ENCODE measurements around the gene PRLR.
"Not testable (repeated sequence)": the region's sequence is repeated elsewhere in the genome, so short reads cannot be mapped to it uniquely, and the experiment has no call there.

The PRLR gene

DNA sequence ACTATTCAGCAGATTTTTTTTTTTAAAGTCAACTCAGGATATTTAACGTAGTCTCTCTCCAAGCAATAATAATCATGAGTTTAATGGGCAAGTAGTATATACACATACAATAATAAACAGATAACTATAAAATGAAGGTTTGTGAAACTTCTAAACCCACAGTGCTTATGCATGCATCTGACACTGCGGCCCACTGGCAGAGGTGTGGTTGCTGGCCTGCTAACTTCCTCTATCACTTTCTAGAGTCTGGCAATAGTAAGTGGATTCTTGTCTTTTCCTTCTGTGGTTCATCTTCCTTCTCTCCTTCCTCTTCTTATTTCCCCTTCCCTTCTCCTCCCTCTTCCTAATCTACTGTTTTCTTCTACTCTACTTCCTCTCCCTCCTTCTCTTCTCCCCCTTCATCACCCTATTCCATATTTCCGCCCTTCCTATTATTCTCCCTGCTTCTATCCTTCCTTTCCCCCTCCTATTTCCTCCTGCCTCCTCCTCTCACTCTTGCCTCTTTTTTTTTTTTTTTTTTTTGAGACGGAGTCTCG is 164.0 kb downstream of the PRLR start:
- DNase-seq = no peak

DNA sequence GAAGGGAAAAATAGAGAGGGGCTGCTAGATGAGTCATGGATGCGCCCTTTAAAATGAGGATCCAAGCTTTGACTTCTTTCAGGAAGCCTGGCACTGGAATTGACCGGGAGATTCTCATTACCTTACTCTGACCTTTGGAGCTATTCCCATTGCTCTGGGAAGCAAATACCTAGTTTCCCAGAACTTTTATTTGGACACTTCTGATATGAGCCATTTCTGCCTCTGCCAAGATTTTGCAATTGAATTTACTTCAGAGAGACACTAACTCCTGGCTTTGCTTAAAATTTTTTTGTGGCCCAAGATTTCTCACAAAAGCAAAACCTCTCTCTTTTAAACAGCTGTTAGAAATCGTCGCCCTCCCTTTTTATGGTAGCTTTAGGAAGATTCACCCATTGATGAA is 166.9 kb downstream of the PRLR start:
- DNase-seq = no peak

DNA sequence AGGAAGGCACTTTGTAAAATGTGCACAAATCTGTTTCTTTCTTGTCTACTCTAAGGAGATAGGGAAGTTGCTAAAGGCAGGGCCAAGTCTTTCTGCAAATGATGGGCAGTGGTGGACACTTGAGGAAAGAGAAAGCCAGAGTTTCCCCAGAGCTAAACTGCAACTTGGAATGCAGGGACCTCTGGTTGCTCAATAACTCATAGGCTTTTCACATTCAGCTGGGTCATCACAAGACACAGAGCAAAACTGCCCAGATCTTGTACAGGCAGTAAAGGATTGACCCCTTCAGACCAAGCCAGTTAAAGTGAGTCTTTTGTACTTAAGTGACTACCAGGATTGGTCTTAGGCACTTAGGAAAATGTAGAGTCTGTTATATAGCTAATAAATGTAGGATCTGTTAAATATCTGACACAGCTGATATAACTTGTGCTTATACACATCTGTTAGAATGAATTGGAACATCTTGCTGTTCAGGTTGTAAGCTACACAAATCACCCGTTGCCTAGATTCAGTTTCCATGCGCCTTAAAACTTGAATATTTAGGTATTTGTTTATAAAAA is 169.0 kb downstream of the PRLR start:
- DNase-seq = no peak

DNA sequence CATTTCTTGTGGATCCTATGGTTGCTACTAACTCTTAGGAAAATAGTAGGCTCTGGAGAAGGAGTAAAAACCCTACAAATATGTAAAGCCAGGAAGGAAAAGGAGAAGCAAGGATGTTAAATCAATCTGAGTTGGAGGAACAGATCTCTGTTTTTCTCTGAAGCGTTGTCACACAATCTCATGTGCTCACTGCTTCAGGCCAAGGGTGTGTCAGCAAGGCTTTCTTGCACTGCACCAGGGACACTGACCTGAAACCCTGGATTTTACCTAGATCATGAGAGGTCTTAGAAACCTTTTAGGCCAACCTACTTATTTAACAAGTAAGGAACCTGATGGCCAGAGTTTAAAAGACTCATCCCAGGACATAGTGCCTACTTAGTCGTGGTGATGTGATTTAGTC is 170.1 kb downstream of the PRLR start:
- no peak for DNase-seq

DNA sequence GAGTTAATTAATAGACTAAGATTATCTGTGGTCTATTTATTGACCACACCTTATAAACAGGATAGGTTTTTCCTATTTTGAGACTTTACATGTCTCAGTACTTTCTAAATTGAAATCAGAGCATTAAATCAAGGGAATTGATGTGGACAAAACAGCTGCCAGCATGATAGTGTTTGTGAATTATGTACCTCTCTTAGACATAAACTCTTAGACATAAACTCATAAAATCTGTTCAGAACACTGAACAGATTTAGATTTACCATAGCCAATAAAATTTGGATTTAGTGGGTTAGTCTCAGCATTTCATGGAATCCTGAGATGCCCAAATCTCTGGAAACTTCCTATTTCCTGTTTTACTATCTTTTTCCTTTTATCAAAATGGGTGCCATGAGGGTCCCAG is 171.0 kb downstream of the PRLR start:
- DNase-seq = no peak

DNA sequence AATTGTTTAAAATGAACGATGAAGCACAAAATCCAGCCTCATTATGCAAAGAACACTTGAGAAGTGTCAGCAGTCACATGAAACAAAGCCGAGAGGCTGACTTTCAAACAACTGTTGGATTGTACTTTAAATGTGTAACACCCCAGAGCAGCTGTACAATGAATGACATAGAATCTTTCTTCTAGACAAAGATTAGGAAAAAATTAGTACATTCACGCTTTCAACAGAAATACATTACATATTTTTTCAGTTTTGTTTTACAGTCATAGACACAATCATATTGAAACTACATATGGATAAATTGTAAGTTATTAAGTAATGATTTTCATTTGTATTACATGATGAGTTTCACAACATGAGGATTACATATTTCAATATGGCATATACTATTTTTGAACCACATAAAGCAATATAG is 171.9 kb downstream of the PRLR start:
- DNase-seq = peak; percentile 37

DNA sequence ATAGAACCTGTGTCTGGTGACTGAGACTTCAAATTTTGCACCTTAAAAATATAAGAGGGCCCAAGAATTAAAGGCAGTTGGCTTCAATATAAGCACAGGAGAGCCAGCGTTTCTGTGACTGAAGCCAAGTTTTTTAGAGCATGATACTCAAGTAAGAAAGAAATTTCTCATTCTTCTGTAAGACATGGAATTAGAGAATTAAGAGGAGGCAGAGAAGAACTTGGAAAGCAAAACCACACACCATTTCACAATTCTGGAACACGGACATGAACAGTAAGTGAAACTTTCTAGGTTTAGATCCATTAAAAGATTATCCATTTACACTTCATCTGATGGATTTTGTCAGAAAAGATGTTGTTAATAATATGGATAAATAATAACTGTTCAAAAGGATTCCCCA is 173.6 kb downstream of the PRLR start:
- no peak for DNase-seq

DNA sequence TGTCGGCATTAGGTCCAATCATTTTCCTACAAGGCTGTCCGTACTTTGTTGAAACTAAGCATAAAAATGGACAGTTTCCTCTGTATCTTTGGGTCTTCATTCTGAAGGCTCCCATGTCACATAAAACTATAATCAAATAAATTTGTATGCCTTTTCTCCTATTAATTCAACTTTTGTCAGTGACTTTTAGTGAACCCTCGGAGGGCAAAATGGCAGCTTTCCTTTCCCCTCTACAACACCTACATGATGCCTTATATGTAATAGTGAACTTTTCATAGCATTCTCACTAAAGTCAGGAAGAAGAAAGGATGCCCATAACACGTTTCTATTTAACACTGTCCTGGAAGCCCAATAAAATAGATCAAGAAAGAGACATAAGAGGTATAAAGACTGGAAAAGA is 177.4 kb downstream of the PRLR start:
- DNase-seq = no peak

DNA sequence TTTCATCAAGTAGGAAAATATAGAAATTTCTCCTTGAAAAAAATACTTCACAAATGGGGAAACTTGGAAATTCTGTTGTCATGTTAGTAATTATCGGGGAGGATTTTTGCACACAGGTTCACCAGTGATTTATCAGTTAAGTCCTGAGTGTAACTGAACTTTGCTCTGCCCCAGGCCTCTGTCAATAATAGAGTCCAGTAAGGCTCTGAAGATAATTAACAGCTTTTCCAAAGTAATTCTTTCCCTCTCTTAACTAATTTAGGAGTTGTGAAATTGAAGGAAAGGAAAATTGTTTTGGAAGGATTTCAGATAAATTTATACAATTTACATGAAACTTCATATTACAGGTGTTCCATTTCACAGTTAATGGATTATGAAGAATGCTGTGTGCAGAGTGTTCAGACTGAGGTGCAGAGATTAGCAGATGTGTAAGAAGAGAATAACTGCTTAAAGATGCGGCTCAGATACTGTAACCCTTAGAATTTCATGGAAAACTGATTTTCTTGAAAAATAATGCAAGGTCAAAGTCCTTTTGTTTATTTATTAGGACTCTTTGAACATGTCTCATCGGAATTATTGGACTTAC is 179.7 kb downstream of the PRLR start:
- DNase-seq = no peak

DNA sequence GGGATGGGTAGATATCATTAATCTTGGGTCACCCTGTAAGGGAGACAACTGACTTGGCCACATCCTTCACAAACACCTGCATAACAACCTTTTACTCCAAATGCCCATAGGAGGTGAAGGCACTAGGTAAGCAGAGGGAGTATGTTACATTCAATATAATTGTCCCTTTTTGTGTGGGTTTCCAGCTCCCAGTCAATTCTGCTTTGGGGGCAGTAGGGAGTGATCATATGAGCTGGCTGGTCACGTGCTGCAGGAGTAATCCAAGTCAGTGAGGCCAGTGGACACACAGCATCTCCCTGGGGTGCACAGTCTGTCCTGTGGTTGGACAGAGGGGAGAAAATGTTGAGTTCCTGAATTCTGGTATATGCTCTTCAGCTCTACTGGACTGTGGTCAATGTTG is 181.4 kb downstream of the PRLR start:
- DNase-seq = no peak

DNA sequence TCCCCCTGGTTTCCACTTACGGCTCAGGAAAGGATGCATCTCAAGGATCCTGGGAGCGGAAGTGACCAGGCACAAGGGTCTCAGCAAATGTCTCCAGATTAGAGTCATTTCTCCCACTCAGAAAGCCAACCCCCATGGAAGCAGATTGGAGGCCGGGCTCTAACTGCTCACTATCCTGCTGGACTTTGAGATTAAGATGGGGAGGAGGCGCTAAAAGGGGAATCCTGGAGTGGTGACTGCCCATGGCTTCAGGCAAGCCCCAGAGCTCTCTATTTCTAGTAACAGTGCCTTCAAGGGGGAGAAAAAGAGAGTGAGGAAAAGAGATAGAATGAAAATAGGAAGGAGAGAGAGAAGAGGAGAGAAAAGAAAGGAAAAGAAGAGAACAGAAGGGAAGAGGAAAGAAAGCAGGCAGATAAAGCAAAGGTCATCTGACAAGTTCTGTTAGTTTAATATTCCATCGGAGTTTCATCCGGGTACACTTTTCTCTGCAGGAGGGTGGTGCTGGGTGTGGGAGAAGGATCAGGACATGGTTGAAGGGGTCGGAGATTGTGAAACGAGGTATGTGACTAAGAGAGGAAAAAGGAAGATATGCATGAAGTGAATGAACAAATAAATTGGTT is 182.4 kb downstream of the PRLR start, which contains the start of gene AGXT2:
Gene AGXT2, minus strand, starts transcription at position 165 of the 620 bp plus-strand sequence. Its CDS starts 57 bp downstream, at position 108.
- no peak for DNase-seq

DNA sequence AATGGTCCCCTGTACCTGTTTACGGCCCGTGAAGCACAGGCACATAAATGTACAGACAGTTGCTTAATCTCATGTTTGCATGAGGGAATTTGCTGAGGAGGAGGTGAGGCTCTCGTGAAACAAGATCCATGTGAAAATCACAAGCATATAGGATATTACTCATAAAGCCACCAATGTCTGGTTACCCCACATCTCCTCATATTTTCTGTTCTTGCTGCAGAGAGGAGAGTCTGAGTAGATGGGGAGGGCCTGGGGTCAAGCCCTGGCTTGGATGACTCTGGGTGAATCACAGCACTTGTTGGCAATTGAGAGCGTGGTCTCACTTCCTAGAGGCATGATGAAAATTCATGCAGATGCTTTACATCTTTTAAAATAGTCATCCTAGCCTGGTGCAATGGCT is 183.5 kb downstream of the PRLR start:
- no peak for DNase-seq

DNA sequence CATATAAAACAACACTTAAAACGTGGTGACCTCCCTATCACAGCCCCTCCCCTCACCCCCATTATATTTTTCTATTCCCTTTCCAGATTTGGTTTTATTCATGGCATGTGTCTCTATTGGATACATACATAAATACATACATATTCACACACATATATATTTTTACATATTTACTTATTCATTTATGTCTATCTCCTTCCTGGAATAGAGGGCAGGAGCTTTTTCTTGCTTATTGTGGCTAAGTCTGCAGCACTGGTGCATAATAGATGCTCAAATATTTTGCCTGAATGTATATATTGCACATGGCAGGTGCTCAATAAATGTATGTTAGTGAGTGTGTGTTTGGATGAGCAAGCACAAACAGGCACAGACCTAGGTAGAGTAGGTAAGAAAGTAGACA is 185.0 kb downstream of the PRLR start:
- no peak for DNase-seq

DNA sequence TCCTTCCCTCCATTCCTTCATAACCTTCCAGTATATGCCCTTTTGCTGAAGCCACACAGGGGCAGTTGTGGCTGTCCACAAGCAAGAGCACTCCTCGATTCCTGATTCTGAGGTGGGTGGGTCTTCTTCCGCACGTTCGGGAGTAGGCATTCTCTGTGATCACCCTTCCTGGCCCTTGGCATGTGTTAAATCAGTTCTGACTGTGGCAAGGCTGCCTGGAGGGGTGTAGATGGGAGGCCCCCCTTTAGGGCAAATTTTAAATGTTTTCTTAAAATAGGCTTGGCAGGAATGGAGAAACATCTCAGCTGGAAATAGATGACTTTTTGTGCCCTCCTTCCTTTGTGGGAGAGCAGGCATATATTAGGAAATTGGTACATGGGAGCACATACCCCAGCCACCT is 185.6 kb downstream of the PRLR start:
- DNase-seq = no peak

DNA sequence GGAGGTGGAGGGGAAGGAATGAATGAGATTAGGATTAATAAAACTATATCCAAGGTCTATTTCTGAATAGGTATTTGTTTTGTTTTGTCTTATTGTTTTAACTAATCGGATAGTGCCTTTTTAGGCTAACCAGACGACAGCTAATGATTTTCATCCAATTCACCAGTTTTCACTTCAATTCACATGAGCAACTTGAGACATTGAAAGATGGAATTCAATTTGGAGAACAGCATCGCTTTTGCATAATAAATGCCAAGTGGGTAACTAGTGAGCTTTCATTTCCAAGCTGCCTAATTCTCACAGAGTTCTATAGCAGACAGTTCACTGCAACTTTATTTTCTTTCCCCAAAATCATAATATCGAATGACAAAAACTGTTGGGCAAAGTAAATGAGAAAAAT is 187.5 kb downstream of the PRLR start:
- no peak for DNase-seq

DNA sequence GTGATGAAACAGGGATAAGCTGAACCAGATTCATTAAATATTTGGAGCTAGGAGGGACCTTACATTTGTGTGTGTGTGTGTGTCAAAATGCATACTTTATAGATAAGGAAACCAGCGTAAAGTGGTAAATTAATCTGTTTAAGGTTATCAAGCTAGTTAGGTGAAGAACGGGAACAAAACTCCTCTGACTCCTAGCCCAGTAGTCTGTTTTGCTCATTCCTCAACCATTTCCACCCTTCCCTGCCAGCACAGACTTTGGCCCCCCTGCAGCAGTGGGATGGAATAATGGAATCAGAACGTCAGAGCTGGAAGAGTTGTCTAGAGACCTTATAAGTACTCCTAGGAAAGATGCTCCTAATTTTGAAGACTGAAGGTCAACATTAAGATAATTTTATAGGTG is 189.0 kb downstream of the PRLR start:
- no peak for DNase-seq

DNA sequence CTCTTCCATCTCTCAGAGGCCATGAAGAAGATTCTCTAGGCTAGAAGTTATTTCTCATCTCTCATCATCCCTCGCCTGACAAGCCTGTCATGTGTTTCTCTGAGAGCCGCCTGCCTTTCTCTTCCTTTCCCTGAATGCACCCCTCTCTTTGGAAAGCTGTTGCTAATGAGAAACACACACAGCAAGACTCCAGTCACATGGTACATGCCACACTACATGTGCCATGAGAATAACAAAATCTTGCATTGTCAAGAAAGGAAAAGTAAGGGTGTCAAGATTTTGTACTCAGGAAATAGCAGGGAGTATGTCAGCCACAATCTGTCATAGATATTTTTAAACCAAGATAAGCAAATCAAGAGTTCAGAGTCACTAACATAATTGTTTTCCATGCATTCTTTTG is 191.4 kb downstream of the PRLR start:
- no peak for DNase-seq

DNA sequence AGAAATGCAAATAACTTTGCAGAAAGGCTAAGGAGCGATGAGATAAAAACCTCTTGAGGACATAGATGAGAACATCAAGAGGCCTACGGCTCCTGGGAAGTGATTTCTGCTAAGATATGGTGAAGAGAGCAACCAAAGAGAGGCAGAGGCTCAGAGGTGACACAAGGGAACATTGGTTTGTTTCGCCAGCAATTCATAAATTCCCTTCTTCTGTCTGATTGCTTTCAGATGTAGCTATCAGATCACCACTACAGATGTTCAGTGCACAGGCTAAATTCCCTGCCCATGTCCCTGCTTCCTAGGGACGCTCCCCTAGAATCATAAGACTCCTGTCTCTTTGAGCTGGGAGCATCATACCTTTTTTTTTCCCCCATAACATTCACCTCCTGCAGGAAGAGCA is 193.8 kb downstream of the PRLR start:
- no peak for DNase-seq

DNA sequence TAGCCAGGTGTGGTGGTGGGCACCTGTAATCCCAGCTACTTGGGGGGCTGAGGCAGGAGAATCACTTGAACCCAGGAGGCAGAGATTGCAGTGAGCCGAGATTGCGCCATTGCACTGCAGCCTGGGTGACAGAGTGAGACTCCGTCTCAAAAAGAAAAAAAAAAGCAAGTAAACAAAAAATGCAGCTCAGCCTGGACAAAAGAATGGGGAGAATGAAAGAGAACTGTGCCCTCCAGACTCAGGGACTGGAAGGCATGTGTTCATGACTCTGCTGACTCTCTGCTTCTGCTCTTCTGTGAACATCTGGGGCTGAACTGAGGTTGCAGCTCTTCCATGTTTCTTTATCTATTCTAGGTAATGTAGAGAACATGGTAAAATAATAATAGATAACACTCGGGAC is 194.4 kb downstream of the PRLR start:
- DNase-seq = not testable (repeated sequence)

DNA sequence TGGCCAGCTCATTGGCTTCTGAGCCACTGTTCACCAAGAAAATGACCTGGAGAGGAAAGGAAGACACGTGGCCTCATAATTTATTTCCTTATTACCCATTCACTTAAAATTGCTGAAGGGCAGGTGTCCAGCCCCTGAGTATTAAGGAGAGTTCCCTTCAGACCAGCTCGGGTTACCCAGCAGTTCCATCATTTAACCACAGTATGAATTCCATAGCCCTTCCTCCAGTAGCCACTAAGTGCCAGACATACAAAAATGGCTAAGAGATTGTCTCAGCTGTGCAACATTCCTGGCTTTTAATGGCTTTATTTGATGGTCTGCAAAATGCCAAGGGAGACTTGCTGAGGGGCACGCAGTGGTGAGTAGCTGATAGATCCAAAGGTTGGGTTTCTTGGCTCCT is 195.0 kb downstream of the PRLR start:
- DNase-seq = no peak

DNA sequence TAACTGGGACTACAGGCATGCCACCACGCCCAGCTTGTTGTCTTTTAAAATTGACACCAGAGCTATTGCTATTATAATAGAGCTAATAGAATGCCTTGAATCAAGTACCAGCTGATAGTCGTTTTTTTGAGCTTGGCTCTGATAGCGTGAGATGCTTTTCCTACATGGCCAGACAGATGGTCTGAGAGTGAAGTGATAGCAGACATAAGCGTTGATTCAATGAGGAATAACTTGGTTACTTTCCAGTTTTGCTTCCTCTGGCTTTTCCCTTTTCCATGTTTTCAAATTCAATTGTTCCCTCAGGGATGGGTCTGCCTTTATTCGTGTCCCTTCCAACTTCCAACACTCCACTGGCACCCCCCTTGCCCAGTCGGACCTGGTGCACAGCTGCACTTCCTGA is 197.9 kb downstream of the PRLR start:
- no peak for DNase-seq

DNA sequence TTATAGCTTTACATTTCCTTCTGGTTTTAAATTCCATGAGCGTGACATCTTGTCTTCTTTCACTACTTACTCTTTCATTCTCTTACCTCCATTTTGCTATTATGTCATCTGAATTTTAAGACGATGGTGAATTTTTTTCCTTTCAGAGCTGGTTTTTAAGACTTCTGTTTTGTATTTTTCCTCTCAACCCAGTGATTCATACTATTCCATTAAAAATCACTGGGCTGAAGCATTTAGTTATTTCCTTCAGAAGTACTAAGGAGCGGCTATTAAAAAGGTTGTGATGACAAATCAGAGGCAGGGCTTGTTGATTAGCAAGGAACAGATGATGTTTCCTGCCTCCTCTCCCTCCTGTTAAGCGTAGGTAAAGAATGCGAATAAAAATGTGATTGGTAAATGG is 199.0 kb downstream of the PRLR start:
- no peak for DNase-seq

DNA sequence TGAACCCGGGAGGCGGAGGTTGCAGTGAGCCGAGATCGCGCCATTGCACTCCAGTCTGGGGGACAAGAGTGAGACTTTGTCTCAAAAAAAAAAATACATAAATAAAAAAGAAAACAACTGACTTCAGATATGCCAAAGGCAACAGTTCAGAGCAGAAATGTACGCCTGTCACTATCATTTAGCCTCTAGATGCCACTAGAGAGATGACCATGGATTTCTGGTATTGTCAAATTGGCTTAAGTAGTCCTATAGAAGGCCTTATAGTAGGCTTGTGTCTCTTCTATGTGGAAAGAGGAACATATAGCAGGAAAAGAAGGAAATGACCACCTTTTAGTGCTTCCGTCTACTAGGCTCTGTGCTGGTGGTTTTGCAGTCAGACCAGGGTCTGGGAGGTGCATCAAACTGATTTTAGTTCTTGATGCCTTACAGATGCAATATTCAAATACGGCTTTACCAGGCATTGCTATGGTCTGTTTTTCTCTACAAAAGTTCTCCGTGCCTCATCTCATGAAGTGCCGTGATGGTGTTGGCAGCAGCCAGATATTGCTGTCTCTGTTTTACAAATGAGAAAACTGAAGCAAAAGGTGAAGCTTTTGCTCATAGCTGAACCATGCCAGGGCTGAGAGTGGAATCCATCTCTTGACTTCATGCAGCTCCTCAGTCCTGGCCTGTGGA is 199.7 kb downstream of the PRLR start:
- no peak for DNase-seq

DNA sequence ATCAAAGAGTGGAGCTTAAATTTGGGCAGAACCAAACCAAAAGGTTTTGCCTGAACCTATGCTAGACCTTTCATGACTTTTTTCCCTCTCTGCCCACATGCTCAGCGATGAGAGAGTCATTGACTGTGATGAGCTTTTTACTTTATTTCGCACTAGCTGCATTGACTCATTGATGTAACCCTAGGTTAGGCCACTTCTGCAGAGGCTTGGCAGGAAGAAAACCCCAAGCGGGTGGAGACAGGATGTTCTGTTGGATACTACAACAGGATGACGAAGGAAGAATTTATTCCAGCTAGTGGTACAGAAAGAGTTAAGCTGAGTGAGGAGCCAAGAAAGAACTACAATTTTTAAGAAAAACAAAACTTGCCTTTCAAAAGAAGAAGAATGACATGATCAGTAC is 201.0 kb downstream of the PRLR start:
- DNase-seq = no peak
